SK-N-SH (cell line): Measurements from ENCODE around the gene KRTAP19-6.

Experiments used
- CHD2 ChIP-seq: fragments of 150-350 bp; IDR thresholded peaks from 2 replicates; pipeline ENCODE4 v1.6.1; 2018; ENCODE audit warnings: low read length; ENCODE audit not compliant: partially characterized antibody
- CTCF ChIP-seq: fragments of 200-600 bp; sonication (generic); IDR thresholded peaks from 2 replicates; pipeline ENCODE4 v1.6.1; 2017; ENCODE audit warnings: antibody characterized with exemption, mild to moderate bottlenecking, moderate library complexity
- EP300 ChIP-seq, 2 experiments: IDR thresholded peaks; 2 replicates each; pipeline versions ENCODE4 v1.4.0 to v1.6.1; 2012; ENCODE audit warnings: borderline replicate concordance in 1 of 2, low read depth in 1 of 2, low read length in 1 of 2
- EZH2phosphoT487 ChIP-seq: fragments of 200-600 bp; sonication (generic); IDR thresholded peaks from 2 replicates; pipeline ENCODE4 v1.6.1; 2017; ENCODE audit warnings: low read depth, mixed run types, mild to moderate bottlenecking, antibody characterized with exemption, moderate library complexity, borderline replicate concordance
- FOSL2 ChIP-seq: IDR thresholded peaks from 2 replicates; pipeline ENCODE4 v1.4.0; 2012; ENCODE audit warnings: low read depth, mild to moderate bottlenecking, moderate library complexity, borderline replicate concordance
- FOXJ3 ChIP-seq: sonication (generic); formaldehyde crosslinking; IDR thresholded peaks from 2 replicates; pipeline ENCODE4 v1.5.1; 2020; ENCODE audit warnings: mild to moderate bottlenecking, missing genetic modification reagents
- POLR2AphosphoS5 ChIP-seq: IDR thresholded peaks from 2 replicates; pipeline ENCODE4 v1.6.1; 2012; ENCODE audit warnings: low read depth, low read length
- RAD21 ChIP-seq: IDR thresholded peaks from 2 replicates; pipeline ENCODE4 v1.6.1; 2012; ENCODE audit warnings: mild to moderate bottlenecking, low read length
- REST ChIP-seq: IDR thresholded peaks from 2 replicates; pipeline ENCODE4 v1.6.1; 2012; ENCODE audit warnings: mild to moderate bottlenecking, low read depth, low read length, moderate library complexity
- RFX5 ChIP-seq: IDR thresholded peaks from 2 replicates; pipeline ENCODE4 v1.6.1; 2012; ENCODE audit warnings: mild to moderate bottlenecking, improper control_type of control experiment, low read length
- SMC3 ChIP-seq: IDR thresholded peaks from 2 replicates; pipeline ENCODE4 v1.6.1; 2012; ENCODE audit warnings: low read depth, low read length, improper control_type of control experiment
- TCF12 ChIP-seq: IDR thresholded peaks from 2 replicates; pipeline ENCODE4 v1.4.0; 2012
- YY1 ChIP-seq: IDR thresholded peaks from 2 replicates; pipeline ENCODE4 v1.4.0; 2012; ENCODE audit warnings: low read depth, mild to moderate bottlenecking
- TF ChIP-seq, protein P1 (sequence below): IDR thresholded peaks from 2 replicates; pipeline ENCODE4 v1.4.0; 2012; ENCODE audit warnings: low read depth, borderline replicate concordance

DNA sequence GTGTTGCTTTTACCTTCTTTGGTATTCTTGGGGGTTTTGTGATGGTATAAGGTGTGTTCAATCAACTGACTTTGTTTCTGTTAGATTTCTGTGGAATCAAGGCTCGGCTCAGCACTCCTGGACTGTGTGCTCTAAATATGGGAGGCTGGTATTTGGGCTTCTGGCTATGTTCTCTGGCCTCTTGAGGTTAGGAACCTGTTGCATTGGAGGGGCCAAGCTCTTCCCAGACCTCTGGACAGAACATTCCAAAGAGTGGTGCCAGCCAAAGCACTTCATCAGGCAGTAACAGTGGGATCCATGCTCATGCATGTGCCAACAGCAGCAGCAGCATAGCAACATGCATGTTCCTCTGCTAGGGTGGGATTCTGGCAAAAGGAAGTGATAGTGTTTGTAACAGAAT lies 11.1 kb upstream of the KRTAP19-6 start:
- TF ChIP-seq CHD2, result no peak
- TF ChIP-seq CTCF, result no peak
- no peak for TF ChIP-seq EZH2phosphoT487
- TF ChIP-seq RFX5, result no peak
- TF ChIP-seq YY1, result no peak
- TF ChIP-seq REST, result no peak
- TF ChIP-seq FOXJ3, result no peak
- TF ChIP-seq, protein P1, sequence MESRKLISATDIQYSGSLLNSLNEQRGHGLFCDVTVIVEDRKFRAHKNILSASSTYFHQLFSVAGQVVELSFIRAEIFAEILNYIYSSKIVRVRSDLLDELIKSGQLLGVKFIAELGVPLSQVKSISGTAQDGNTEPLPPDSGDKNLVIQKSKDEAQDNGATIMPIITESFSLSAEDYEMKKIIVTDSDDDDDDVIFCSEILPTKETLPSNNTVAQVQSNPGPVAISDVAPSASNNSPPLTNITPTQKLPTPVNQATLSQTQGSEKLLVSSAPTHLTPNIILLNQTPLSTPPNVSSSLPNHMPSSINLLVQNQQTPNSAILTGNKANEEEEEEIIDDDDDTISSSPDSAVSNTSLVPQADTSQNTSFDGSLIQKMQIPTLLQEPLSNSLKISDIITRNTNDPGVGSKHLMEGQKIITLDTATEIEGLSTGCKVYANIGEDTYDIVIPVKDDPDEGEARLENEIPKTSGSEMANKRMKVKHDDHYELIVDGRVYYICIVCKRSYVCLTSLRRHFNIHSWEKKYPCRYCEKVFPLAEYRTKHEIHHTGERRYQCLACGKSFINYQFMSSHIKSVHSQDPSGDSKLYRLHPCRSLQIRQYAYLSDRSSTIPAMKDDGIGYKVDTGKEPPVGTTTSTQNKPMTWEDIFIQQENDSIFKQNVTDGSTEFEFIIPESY, result no peak
- TF ChIP-seq SMC3, result no peak
- TF ChIP-seq TCF12, result no peak
- TF ChIP-seq RAD21, result no peak
- TF ChIP-seq EP300 (IDR thresholded peaks at IDR 0.05; ENCODE audit: borderline replicate concordance in 1 of 2, low read depth in 1 of 2, low read length in 1 of 2), result no peak
- TF ChIP-seq FOSL2, result no peak
- TF ChIP-seq POLR2AphosphoS5, result no peak
